Mesothelial cell of epicardium (in vitro differentiated cells): ENCODE results near the gene ZFX. TPM values are rescaled to one million over a fixed set of nuclear protein-coding genes. Genes with fewer than 3 reads are reported as not detected.

Source experiments
- DNase-seq, 2 experiments: peaks; one replicate each; pipeline ENCODE4 v3.0.0; 2021; ENCODE audit warnings: low spot score in 2 of 2; ENCODE audit not compliant: unreplicated experiment in 2 of 2
- H3K27ac Mint-ChIP-seq: 2 replicates; pipeline ENCODE4 v1.8.0; 2021; ENCODE audit warnings: mixed read lengths
- H3K27me3 Mint-ChIP-seq: 2 replicates; pipeline ENCODE4 v1.8.0; 2021; ENCODE audit warnings: low read depth, mixed read lengths
- H3K36me3 Mint-ChIP-seq: 2 replicates; pipeline ENCODE4 v1.8.0; 2021; ENCODE audit warnings: mixed read lengths
- H3K4me1 Mint-ChIP-seq: 2 replicates; pipeline ENCODE4 v1.8.0; 2021; ENCODE audit warnings: mixed read lengths
- H3K4me3 Mint-ChIP-seq: 2 replicates; pipeline ENCODE4 v1.8.0; 2021; ENCODE audit warnings: mild to moderate bottlenecking, moderate library complexity, mixed read lengths
- H3K9me3 Mint-ChIP-seq: 2 replicates; pipeline ENCODE4 v1.8.0; 2021; ENCODE audit warnings: mixed read lengths
- total RNA-seq: library from RNA; stranded (reverse); gene quantifications from 3 replicates; pipeline ENCODE4 v1.2.1, GENCODE V29; 2021
- TF ChIP-seq, protein P1 (sequence below): fragments of 200-600 bp; sonication (generic); IDR thresholded peaks from one replicate; pipeline ENCODE4 v1.5.0; 2021; ENCODE audit warnings: antibody characterized with exemption; ENCODE audit not compliant: unreplicated experiment

The ZFX gene
- total RNA-seq, 1 donor from 2014 or later = 131 TPM

DNA sequence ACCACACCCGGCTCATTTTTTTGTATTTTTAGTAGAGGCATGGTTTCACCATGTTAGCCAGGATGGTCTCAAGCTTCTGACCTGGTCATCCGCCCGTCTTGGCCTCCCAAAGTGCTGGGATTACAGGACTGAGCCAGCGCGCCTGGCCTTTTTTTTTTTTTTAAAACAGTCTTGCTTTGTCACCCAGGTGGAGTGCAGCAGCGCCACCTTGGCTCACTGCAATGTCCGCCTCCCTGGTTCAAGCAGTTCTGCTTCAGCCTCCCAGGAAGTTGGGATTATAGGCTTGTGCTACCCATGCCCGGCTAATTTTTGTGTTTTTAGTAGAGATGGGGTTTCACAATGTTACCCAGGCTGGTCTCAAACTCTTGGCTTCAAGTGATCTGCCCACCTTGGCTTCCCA lies 28.9 kb downstream of the ZFX start:
- Mint-ChIP-seq H3K4me3 (no peak overlapping the region), H3K4me1 (no peaks in the 10 kb centered on the region), H3K27ac (no peak overlapping the region), H3K9me3 (peaks cover 6% of the 10 kb centered on the region), H3K36me3 (peaks cover 27% of the 10 kb centered on the region), H3K27me3 (no peaks in the 10 kb centered on the region)
- TF ChIP-seq, protein P1, sequence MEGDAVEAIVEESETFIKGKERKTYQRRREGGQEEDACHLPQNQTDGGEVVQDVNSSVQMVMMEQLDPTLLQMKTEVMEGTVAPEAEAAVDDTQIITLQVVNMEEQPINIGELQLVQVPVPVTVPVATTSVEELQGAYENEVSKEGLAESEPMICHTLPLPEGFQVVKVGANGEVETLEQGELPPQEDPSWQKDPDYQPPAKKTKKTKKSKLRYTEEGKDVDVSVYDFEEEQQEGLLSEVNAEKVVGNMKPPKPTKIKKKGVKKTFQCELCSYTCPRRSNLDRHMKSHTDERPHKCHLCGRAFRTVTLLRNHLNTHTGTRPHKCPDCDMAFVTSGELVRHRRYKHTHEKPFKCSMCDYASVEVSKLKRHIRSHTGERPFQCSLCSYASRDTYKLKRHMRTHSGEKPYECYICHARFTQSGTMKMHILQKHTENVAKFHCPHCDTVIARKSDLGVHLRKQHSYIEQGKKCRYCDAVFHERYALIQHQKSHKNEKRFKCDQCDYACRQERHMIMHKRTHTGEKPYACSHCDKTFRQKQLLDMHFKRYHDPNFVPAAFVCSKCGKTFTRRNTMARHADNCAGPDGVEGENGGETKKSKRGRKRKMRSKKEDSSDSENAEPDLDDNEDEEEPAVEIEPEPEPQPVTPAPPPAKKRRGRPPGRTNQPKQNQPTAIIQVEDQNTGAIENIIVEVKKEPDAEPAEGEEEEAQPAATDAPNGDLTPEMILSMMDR = no peak
- DNase-seq = no peak

DNA sequence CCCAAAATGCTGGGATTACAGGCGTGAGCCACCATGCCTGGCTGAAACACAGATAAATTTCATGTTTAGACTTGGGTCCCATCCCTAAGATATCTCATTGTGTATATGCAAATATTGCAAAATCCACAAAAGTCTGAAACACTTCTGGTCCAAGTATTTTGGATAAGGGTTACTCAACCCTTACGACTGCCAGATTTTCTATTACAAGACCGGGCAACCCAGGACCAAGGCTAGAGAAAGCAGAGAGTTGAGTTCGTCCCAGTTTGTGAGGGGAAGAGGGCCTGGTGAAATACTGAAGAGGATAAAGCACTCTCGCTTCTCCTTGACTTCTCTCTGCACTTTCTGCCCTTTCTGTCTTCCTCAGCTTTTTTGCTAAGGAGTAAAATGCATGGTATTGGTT lies 34.5 kb downstream of the ZFX start:
- no peaks in the 10 kb centered on the region for H3K9me3 Mint-ChIP-seq
- TF ChIP-seq, protein P1 = no peak
- no peak overlapping the region for H3K4me3 Mint-ChIP-seq
- no peak overlapping the region for H3K27ac Mint-ChIP-seq
- H3K4me1 Mint-ChIP-seq = no peaks in the 10 kb centered on the region
- no peak for DNase-seq
- H3K36me3 Mint-ChIP-seq = peaks cover 26% of the 10 kb centered on the region
- H3K27me3 Mint-ChIP-seq = no peaks in the 10 kb centered on the region

- TF ChIP-seq, protein P1 = no peak
These were observed 37.0 kb downstream of the ZFX start for GRCh38 chrX:24186483-24186882.

GRCh38 chrX:24186986-24187385 lies 37.5 kb downstream of the ZFX start:
- TF ChIP-seq, protein P1 = no peak
- DNase-seq = no peak
- peaks cover 25% of the 10 kb centered on the region for H3K36me3 Mint-ChIP-seq
- no peaks in the 10 kb centered on the region for H3K27me3 Mint-ChIP-seq
- H3K4me1 Mint-ChIP-seq = peaks cover 9% of the 10 kb centered on the region
- no peak overlapping the region for H3K4me3 Mint-ChIP-seq
- H3K9me3 Mint-ChIP-seq = no peaks in the 10 kb centered on the region
- H3K27ac Mint-ChIP-seq = peak overlapping the region; percentile 19

More at GRCh38 chrX:24186483-24186882, 37.0 kb downstream of the ZFX start:
- peaks cover 23% of the 10 kb centered on the region for H3K36me3 Mint-ChIP-seq
- H3K4me1 Mint-ChIP-seq = peaks cover 9% of the 10 kb centered on the region
- no peak for DNase-seq
- peak overlapping the region; percentile 58 for H3K27ac Mint-ChIP-seq
- H3K27me3 Mint-ChIP-seq = no peaks in the 10 kb centered on the region
- no peaks in the 10 kb centered on the region for H3K9me3 Mint-ChIP-seq
- H3K4me3 Mint-ChIP-seq = no peak overlapping the region

GRCh38 chrX:24189490-24189889 lies 40.0 kb downstream of the ZFX start:
- no peak for DNase-seq
- Mint-ChIP-seq H3K27me3 (no peaks in the 10 kb centered on the region), H3K4me3 (no peak overlapping the region), H3K4me1 (peaks cover 9% of the 10 kb centered on the region), H3K36me3 (peaks cover 44% of the 10 kb centered on the region), H3K9me3 (peaks cover 9% of the 10 kb centered on the region), H3K27ac (peak overlapping the region; percentile 34)
- TF ChIP-seq, protein P1 = no peak
